Coronary artery (tissue), 2 donors: Measurements from ENCODE around the gene CTNNA2.

Experiments
- DNase-seq: peaks from one replicate; pipeline ENCODE4 v3.0.0-alpha.2; 2017; ENCODE audit warnings: low spot score
- H3K27ac ChIP-seq, 2 donors: fragments of 200-600 bp; sonication (generic); one replicate each; pipeline ENCODE4 v1.5.1; 2016 to 2019
- H3K4me3 ChIP-seq: fragments of 200-600 bp; sonication (generic); 2 replicates; pipeline ENCODE4 v1.5.1; 2016; ENCODE audit warnings: mild to moderate bottlenecking, moderate library complexity
- CTCF ChIP-seq: fragments of 200-600 bp; sonication (generic); IDR thresholded peaks from one replicate; pipeline ENCODE4 v1.5.1; 2019; ENCODE audit warnings: antibody characterized with exemption

Gene CTNNA2

GRCh38 chr2:80062298-80062697 lies 549.4 kb downstream of the CTNNA2 start:
- Histone ChIP-seq H3K4me3 (no peak overlapping the region), H3K27ac (no peak overlapping the region)
- DNase-seq, result no peak
- no peak for TF ChIP-seq CTCF

- TF ChIP-seq CTCF, result no peak
- no peak overlapping the region for H3K4me3 ChIP-seq
- no peak for DNase-seq
- no peak overlapping the region for H3K27ac ChIP-seq
Observed at GRCh38 chr2:80068038-80068731, 555.3 kb downstream of the CTNNA2 start.

GRCh38 chr2:80070587-80070986 lies 557.7 kb downstream of the CTNNA2 start:
- no peak for DNase-seq
- no peak overlapping the region for H3K27ac ChIP-seq
- no peak overlapping the region for H3K4me3 ChIP-seq
- no peak for TF ChIP-seq CTCF

GRCh38 chr2:80071941-80072340 lies 559.1 kb downstream of the CTNNA2 start:
- Histone ChIP-seq H3K4me3 (no peak overlapping the region), H3K27ac (no peak overlapping the region)
- DNase-seq, result no peak
- no peak for TF ChIP-seq CTCF

- TF ChIP-seq CTCF, result peak; percentile 28
- DNase-seq, result no peak
- Histone ChIP-seq H3K4me3 (no peak overlapping the region), H3K27ac (no peak overlapping the region)
Observed at GRCh38 chr2:80073134-80073561, 560.3 kb downstream of the CTNNA2 start.

GRCh38 chr2:80074321-80075070 lies 561.6 kb downstream of the CTNNA2 start:
- no peak for TF ChIP-seq CTCF
- no peak overlapping the region for H3K27ac ChIP-seq
- no peak overlapping the region for H3K4me3 ChIP-seq
- DNase-seq, result no peak

GRCh38 chr2:80075719-80076118 lies 562.9 kb downstream of the CTNNA2 start:
- no peak for DNase-seq
- no peak overlapping the region for H3K27ac ChIP-seq
- H3K4me3 ChIP-seq, result no peak overlapping the region
- no peak for TF ChIP-seq CTCF
